Peyer's patch (tissue), 4 donors: ENCODE measurements around the gene SURF2.
"Not testable (repeated sequence)": the region's sequence is repeated elsewhere in the genome, so short reads cannot be mapped to it uniquely, and the experiment has no call there.

Experiments
- POLR2A ChIP-seq, 2 donors: fragments of 450-650 bp; IDR thresholded peaks; one replicate each; pipeline ENCODE4 v1.5.1; 2017; ENCODE audit warnings: antibody characterized with exemption in 2 of 2, mild to moderate bottlenecking in 2 of 2, moderate library complexity in 2 of 2
- TF ChIP-seq, protein P1 (sequence below), 6 experiments: fragments of 450-650 bp in 4 of 6; fragments of 200-600 bp in 2 of 6; sonication (generic) in 1 of 6; IDR thresholded peaks; one replicate each; pipeline ENCODE4 v1.5.1; 2017 to 2019; ENCODE audit warnings: antibody characterized with exemption in 6 of 6, mild to moderate bottlenecking in 3 of 6, moderate library complexity in 1 of 6

DNA sequence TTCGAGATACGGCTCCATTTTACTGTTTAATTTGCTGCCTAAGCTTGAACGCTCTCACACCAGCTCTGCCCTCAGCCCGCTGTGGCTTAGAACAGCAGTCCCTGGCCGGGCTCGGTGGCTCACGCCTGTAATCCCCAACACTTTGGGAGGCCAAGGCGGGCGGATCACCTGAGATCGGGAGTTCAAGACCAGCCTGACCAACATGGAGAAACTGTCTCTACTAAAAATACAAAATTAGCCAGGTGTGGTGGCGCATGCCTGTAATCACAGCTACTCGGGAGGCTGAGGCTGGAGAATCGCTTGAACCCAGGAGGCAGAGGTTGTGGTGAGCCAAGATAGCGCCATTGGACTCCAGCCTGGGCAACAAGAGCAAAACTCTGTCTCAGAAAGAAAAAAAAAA, 20.9 kb downstream of the SURF2 start:
- TF ChIP-seq, protein P1, sequence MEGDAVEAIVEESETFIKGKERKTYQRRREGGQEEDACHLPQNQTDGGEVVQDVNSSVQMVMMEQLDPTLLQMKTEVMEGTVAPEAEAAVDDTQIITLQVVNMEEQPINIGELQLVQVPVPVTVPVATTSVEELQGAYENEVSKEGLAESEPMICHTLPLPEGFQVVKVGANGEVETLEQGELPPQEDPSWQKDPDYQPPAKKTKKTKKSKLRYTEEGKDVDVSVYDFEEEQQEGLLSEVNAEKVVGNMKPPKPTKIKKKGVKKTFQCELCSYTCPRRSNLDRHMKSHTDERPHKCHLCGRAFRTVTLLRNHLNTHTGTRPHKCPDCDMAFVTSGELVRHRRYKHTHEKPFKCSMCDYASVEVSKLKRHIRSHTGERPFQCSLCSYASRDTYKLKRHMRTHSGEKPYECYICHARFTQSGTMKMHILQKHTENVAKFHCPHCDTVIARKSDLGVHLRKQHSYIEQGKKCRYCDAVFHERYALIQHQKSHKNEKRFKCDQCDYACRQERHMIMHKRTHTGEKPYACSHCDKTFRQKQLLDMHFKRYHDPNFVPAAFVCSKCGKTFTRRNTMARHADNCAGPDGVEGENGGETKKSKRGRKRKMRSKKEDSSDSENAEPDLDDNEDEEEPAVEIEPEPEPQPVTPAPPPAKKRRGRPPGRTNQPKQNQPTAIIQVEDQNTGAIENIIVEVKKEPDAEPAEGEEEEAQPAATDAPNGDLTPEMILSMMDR (IDR thresholded peaks at IDR 0.05): not testable (repeated sequence)
- TF ChIP-seq POLR2A (IDR thresholded peaks at IDR 0.05): not testable (repeated sequence)
